ENCODE measurements around the gene SORBS1.

Gene SORBS1

DNA sequence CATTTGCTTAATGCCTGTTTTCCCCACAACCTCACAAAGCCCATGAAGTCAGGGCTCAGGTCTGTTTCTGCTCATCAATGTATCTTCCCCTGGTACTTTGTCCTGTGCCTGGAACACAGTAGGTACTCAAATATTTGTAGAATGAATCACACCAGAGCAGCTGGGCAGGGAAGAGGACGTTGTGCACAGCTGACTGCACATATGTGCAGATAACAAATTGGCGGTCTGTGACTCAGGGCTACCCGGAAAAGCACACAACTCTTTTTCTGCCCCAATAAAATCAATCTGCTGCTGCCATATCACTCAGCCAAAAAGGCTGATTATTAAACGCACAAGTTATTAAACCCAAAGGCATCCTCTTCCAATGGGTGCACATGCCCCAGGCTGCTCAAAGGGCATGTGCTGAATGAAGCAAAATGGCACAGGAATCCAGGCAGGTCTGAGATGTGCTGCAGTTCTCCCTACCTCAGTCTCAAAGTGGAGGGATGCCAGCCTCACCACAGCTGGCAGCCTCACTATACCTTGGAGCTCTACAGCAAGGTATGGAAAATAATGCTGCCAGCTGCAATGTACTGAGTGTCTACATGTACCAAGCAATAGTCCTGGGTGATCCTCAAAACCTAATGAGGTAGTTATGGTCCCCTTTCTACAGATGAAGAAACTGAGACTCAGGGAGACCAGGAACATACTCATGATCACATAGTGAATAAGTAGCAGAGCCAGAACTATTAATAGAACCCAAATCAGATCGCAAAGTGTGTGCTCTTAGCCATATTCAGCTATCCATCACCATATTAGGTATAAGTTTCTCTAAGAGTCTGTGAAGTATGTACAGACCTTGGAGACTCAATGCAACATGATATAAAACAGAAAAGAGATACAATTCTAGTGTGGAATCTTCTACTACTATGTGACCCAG, 43.4 kb downstream of the SORBS1 start:
- peak in 1 of 51 donors; percentile 17 for DNase-seq

GRCh38 chr10:95516774-95517373, 44.3 kb downstream of the SORBS1 start:
- no peak for DNase-seq

DNA sequence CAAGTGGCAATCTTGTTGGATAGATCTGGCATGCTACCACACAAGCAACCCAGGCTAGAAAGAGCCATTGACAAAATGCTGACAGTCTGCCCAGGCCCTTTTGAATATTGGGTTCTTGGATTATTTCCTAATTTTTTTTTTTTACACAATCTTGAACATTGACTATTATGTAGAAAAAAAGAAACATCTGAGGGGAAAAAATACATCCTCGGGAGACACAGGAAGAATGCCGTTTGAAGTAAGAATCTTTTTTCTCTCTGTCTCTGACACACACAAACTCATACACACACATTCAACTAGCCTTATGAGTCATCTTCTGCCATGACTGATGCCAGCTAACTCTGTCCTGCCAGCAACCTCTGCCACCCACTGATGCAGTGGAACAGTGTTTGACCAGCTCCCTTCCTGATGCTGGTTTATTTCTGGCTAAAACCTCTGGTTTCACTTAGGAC, 47.2 kb downstream of the SORBS1 start:
- DNase-seq: peak in 33 of 51 donors; percentile 8 to 81 (median 44)

- DNase-seq: no peak
Observed at GRCh38 chr10:95513008-95513589, 48.1 kb downstream of the SORBS1 start.

DNA sequence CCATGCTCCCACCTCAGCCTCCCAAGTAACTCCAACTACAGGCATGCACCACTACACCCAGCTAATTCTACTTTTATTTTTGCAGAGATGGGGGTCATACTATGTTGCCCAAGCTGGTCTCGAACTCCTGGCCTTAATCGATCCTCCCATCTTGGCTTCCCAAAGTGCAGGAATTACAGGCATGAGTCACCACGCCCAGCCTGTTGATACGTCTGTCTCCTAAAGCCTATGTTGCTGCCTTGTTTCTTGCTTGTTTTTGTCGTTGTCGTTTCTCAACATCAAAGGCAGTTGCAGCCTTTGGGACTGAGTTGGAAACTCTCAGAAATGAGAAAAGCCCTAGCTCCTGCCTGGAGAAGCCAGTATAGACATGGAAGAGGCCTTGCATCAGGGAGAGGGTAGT, 49.9 kb downstream of the SORBS1 start:
- no peak for DNase-seq

DNA sequence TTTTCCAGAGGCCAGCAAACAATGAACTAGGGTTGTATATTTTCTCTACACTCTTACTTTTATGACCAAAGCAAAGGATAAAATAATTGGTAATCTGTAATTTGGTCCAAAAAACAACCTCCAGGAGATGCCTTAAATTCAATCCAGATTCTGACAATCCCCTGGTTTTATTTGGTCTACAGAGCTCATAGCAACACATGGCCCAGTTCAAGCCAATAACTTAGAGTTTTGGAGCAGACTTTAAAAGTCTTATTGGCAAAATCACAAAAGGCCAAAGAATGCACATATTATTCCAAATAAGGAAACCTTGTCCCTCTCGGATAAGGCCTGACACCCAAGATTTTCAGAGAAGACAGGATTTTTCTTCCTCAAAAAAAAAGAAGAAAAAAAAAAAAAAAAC, 51.9 kb downstream of the SORBS1 start:
- peak in 1 of 51 donors; percentile 11 for DNase-seq

GRCh38 chr10:95508730-95509129, 52.4 kb downstream of the SORBS1 start:
- no peak for DNase-seq

DNA sequence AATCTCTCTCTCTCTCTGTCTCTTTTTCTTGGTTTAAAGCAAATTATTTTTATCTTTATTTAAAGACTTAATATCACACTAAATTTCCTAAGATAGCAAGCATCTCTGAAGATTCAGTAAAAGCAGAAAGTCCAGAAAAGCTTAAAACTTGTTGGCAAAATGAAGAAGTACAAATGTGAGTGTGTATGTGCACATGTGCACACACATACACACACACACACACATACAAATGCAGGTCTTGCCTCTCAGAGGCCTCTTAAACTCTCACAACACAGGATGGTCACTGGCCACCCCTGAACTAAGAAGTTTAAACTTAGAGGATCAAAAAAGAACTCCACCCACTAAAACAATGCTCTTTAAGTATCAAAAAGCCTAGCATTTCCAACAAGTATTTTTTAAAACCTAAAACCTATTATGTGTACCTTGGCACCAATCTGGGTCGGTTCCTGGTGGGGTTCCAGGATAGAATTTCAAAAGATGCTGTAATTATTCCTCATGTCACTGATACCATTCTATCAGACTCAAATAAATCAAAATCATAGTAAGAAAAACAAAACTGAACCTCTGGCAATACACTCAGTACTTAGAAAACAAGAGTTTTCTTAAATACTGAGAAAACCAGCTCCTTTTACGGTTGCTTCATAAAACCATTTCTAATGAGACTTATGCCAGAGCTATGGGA, 55.0 kb downstream of the SORBS1 start:
- DNase-seq: no peak

DNA sequence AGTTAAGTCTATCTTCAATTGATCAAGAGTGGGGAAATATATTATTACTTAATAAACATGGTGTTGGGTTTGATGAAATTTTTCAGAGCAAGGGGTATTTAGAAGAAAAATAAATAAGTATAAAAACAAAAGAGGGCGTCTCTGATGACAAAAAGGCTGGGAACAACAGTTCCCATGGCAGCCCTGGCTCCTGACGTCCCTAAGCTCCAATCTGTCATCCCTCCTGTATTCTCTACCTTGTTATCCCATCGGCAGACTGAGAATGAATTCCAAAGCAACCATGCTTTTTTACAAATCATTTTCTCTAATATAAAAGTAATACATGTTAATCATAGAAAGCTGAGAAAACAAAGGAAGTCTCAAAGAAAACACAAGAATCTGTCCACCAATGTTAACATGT, 55.5 kb downstream of the SORBS1 start:
- DNase-seq: no peak

- DNase-seq: no peak
Observed at GRCh38 chr10:95505084-95505610, 56.0 kb downstream of the SORBS1 start.

- DNase-seq: peak in 2 of 51 donors; percentile 24 to 60
Observed at GRCh38 chr10:95504246-95504691, 56.9 kb downstream of the SORBS1 start.

- no peak for DNase-seq
Observed at GRCh38 chr10:95503526-95503925, 57.6 kb downstream of the SORBS1 start.

DNA sequence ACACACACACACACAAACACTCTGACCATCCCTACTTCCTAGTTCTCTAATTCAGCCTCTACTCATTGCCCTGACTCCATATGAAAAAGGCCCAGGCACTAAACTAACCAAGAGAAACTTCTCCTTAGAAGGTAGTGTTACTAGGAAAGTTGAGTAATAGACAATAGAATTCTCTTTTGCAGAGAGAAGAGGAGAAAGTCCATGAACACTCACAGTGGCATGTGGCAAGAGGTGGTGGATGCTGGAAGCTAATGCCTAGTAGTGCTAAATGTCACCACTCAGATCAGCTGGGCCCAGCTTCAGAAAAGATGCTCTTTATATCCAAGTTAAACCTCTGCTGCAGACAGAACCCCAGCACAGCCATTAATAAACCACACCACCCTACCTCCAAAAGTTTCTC, 58.2 kb downstream of the SORBS1 start:
- no peak for DNase-seq

GRCh38 chr10:95502377-95502776, 58.8 kb downstream of the SORBS1 start:
- DNase-seq: no peak

DNA sequence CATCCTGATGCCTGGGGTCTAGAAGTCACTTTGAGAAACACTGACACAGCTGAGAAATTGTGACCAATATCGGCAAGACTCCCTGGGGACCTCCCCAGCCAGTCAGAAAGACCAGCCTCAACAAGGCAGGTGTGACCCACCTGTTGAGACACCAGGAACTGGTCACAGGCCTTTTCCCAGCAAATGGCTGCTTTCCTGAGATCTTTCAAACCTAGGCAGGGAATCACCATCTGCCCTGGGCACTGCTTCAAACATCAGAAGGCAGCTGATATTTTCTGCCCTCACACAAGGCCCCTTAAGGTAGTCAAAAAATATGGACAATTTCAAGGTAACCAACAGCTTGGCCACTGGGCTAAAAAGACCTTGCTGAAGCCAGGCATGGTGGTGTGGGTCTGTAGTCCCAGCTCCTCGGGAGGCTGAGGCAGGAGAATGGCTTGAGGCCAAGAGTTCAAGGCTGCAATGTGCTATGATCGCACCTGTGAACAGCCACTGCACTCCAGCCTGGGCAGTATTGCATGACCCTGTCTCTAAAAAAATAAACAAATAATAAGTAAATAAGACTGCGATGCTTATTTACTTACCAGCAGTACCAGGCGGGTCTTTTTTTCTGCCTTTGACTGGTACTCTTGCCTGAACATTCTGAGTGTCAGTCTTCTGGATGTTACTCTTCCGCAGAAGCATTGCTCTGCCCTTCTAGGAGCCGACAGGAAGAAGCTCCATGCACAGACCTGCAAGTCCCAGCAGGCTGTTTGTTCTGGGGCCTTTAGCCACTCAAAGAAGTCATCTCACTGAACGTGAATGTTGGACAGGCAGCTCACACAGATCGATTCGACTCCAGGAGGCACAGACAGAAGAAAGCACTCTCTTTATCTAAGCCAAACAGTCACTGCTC, 59.7 kb downstream of the SORBS1 start:
- no peak for DNase-seq

DNA sequence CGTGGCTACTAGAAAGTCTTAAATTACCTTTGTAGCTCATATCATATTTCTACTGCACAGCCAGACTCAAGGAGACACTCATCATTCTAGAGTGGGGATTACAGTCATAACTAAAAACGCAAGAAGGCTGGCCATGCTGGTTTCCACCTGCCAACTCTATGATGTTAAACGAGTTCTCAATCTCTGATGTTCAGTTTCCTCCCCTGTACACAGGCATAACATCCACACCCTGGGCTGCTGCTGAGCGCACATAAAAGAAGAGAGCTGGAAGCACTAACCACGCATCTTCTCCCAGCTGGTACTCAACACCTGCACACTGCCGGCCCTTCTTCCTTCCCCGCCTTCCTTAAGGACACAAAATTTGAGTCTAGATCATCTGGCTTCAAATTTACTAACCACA, 60.5 kb downstream of the SORBS1 start:
- DNase-seq: no peak

DNA sequence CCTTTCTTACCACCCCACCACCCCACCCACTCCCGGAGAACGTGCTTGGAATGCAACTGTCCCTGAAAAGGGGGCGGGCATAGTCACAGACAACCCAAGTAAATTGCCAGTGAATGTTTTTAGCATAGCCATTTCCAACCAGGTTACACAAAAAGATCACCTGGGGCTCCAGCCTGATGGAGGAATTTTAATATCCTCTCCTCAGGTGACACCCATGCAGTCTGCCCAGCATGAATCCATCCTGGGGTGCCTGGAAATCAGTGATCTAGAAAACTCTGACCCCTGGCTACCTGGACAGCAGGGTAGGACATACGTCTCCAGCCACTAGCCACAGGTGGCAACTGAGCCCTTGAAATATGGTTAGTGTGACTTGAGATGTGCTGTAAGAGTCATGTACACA, 61.1 kb downstream of the SORBS1 start:
- no peak for DNase-seq

DNA sequence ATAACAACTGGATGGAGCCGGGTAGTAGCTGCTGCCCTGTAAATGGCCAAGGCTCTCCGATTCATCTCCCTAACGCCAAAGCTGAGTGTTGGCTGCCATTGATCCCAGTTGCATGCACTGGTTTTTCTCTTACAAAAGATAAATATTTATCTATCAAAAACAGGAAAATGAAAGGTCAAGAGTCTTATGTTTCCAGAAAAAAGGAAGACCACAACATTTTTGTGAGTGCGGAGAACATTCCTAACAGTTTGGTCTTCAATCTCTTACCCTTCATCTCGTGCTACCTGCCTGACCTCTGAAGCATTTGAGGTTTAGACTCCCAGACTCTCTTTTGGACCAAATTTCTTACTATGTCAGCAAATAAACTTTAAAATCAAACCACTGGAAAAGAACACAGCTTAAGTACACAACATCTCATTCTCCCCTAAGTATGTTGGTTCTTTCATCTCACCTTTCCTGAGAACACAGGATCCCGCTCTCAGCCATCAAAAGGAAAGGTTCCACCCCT, 61.6 kb downstream of the SORBS1 start:
- no peak for DNase-seq

DNA sequence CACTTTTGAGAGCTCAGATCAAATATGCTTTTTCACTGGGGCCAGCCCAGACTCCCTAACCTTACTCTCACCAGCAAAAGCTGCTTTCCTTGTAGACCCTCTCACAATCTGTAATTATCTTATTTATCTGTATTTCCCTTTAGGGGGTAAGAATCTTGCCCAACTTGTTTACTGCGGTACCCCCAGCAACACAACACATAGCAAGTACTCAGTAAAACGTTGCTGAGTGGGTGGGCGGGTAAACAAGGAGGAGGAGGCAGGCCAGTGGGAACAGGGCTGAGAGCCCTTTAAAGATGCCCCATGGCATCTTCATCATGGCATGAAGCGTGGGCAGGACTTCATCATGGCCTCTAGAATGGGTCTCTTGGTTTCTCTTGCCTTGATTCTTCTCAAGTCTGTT, 64.2 kb downstream of the SORBS1 start:
- DNase-seq: no peak

DNA sequence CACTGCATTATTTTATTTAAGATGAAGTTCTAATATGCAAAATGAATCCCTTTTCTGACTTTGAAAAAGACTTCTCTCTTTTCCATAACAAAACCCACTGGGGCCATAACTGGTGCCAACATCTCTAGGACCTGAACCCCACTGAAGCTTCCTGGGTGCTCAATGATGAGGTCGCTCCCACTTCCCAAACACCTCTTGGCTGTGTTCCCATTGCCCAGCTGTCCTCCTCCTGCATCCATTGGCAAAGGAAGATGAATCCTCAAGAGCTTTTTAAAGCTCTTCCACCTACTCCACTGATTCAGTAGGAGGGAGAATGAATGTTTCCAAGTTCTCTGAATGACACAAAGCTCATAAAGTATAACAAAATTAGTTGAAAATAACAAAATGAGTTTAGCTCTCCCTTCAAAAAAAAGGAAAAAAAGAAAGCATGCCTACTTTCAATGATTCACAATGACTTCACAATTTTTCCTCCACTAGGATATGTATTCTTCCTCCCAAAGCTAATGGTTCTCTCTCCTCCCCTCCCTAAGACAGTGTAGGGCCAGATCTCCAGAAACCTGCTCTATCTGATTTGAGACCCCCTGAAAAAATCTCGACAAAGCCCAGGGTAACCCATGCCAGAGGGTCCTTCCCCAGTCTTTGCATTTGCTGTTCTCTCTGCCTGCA, 64.8 kb downstream of the SORBS1 start:
- DNase-seq: no peak
